GM13977 (cell line): Measurements from ENCODE around the gene ICAM5.
"Not testable (repeated sequence)": the region's sequence is repeated elsewhere in the genome, so short reads cannot be mapped to it uniquely, and the experiment has no call there.

Experiments used
- DNase-seq: peaks from one replicate; pipeline ENCODE4 v3.0.0; 2012; ENCODE audit warnings: low spot score
- in situ Hi-C: fragments of 300-500 bp; cut with MboI; formaldehyde crosslinking; loops from one replicate; pipeline ENCODE4 v1.12.0; 2022; ENCODE audit warnings: low sequenced_read_pairs, low pct_unique_long_range_greater_than_20kb, mixed read lengths, inconsistent platforms; ENCODE audit not compliant: unreplicated experiment
- TF ChIP-seq, protein P1 (sequence below): IDR thresholded peaks from 2 replicates; pipeline ENCODE4 v1.5.1; 2012; ENCODE audit warnings: mild to moderate bottlenecking, control low read depth; ENCODE audit not compliant: insufficient read depth; ENCODE audit errors: extremely low read depth, missing control alignments

Gene ICAM5

DNA sequence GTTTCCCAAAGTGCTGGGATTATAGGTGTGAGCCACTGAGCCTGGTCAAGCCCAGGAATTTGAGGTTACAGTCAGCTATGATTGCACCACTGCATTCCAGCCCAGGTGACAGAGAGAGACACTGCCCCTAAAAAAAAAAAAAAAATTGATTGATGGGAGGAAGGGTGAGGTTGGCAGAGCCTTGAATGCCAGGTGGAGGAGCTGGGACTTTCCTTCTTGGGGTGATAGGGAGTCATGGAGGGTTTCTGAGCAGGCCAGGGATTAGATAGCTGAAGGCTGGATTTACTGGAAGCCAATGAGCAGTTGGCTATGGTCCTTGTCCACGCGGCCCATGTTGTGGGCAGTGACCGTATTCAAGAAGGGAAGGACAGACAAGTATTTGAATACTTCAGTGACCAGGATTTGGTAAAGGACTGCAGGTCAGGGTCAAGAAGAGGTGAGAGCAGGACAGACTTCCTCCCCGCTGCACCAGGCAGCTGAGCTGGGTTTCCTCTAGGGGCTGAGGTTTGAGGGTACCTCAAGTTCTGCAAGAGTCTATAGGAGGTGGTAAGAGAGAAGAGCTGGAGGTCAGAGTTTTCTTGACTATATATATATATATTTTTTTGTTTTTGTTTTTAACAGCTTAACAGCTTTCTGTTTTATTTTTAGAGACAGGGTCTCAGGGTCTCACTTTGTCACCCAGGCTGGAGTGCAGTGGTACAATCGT, 9.9 kb upstream of the ICAM5 start:
- in situ Hi-C loops: no loop called here

DNA sequence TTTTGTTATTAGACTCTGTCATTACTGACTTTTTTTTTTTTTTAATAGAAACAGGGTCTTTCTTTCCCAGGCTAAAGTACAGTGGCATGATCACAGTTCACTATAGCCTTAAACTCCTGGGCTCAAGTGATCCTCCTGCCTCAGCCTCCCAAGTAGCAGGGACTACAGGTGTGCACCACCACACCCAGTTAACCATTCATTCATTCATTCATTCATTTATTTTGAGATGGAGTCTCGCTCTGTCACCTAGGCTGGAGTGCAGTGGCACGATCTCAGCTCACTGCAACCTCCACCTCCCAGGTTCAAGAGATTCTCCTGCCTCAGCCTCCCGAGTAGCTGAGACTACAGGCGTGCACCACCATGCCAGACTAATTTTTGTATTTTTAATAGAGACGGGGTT, 7.7 kb upstream of the ICAM5 start:
- DNase-seq, in situ Hi-C loops: not testable (repeated sequence)

More for the DNA sequence above, 9.9 kb upstream of the ICAM5 start:
- DNase-seq: no peak
- TF ChIP-seq, protein P1, sequence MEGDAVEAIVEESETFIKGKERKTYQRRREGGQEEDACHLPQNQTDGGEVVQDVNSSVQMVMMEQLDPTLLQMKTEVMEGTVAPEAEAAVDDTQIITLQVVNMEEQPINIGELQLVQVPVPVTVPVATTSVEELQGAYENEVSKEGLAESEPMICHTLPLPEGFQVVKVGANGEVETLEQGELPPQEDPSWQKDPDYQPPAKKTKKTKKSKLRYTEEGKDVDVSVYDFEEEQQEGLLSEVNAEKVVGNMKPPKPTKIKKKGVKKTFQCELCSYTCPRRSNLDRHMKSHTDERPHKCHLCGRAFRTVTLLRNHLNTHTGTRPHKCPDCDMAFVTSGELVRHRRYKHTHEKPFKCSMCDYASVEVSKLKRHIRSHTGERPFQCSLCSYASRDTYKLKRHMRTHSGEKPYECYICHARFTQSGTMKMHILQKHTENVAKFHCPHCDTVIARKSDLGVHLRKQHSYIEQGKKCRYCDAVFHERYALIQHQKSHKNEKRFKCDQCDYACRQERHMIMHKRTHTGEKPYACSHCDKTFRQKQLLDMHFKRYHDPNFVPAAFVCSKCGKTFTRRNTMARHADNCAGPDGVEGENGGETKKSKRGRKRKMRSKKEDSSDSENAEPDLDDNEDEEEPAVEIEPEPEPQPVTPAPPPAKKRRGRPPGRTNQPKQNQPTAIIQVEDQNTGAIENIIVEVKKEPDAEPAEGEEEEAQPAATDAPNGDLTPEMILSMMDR: no peak

DNA sequence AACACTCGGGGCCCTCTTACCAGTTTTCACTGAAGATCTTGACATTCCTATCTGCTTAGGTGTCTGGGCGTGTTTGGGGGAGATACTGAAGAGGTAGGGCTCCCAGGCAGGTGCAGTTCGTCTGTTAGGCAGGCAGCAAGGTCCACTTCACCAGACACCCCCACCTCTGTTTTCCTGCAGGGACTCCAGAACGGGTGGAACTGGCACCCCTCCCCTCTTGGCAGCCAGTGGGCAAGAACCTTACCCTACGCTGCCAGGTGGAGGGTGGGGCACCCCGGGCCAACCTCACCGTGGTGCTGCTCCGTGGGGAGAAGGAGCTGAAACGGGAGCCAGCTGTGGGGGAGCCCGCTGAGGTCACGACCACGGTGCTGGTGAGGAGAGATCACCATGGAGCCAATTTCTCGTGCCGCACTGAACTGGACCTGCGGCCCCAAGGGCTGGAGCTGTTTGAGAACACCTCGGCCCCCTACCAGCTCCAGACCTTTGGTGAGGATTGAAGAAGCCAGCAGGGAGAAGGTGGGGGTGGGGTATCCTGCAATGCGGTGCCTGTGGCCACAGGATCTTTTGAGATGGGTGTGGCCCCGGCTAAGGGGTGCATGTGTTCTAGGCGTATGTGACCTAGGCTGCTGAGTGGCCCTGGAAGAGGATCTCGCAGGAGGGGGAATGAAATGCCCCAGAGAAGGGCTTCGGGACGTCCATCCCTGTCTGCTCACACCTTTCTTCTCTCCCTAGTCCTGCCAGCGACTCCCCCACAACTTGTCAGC, 6.3 kb upstream of the ICAM5 start:
- in situ Hi-C loops: no loop called here
- DNase-seq: no peak
- TF ChIP-seq, protein P1: no peak

DNA sequence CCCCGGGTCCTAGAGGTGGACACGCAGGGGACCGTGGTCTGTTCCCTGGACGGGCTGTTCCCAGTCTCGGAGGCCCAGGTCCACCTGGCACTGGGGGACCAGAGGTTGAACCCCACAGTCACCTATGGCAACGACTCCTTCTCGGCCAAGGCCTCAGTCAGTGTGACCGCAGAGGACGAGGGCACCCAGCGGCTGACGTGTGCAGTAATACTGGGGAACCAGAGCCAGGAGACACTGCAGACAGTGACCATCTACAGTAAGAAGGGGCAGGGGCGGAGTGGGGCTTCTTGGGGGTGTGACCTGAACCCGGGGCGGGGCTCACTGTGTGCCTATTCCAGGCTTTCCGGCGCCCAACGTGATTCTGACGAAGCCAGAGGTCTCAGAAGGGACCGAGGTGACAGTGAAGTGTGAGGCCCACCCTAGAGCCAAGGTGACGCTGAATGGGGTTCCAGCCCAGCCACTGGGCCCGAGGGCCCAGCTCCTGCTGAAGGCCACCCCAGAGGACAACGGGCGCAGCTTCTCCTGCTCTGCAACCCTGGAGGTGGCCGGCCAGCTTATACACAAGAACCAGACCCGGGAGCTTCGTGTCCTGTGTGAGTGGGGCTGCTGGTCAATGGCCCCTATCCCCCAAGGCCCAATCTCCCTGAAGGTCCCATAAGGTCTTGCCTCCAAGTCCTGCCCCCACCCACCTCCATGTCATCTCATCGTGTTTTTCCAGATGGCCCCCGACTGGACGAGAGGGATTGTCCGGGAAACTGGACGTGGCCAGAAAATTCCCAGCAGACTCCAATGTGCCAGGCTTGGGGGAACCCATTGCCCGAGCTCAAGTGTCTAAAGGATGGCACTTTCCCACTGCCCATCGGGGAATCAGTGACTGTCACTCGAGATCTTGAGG, 5.4 kb upstream of the ICAM5 start:
- DNase-seq: no peak
- in situ Hi-C loops: no loop called here
- TF ChIP-seq, protein P1: no peak

DNA sequence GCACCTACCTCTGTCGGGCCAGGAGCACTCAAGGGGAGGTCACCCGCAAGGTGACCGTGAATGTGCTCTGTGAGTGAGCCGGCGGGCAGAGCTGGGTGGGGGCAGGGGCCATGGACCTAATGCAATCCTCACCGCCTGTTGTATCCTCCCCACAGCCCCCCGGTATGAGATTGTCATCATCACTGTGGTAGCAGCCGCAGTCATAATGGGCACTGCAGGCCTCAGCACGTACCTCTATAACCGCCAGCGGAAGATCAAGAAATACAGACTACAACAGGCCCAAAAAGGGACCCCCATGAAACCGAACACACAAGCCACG, 4.8 kb upstream of the ICAM5 start:
- in situ Hi-C loops: no loop called here
- TF ChIP-seq, protein P1: no peak
- no peak for DNase-seq

DNA sequence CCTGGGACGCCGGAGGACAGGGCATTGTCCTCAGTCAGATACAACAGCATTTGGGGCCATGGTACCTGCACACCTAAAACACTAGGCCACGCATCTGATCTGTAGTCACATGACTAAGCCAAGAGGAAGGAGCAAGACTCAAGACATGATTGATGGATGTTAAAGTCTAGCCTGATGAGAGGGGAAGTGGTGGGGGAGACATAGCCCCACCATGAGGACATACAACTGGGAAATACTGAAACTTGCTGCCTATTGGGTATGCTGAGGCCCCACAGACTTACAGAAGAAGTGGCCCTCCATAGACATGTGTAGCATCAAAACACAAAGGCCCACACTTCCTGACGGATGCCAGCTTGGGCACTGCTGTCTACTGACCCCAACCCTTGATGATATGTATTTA, 4.4 kb upstream of the ICAM5 start:
- TF ChIP-seq, protein P1: no peak
- no peak for DNase-seq
- in situ Hi-C loops: no loop called here
